Nephron (organoid): Measurements from ENCODE around the gene TMEM184B.

ENCODE experiments used
- H3K27ac Mint-ChIP-seq, 3 experiments: 2 replicates each; pipeline ENCODE4 v1.8.0; 2020; ENCODE audit warnings: mixed read lengths in 3 of 3, mild to moderate bottlenecking in 2 of 3, moderate library complexity in 1 of 3
- H3K27me3 Mint-ChIP-seq: 2 replicates; pipeline ENCODE4 v1.8.0; 2021; ENCODE audit warnings: low read depth, mild to moderate bottlenecking, moderate library complexity, mixed read lengths
- H3K36me3 Mint-ChIP-seq: 2 replicates; pipeline ENCODE4 v1.8.0; 2020; ENCODE audit warnings: low read depth, mixed read lengths
- H3K4me1 Mint-ChIP-seq: 2 replicates; pipeline ENCODE4 v1.8.0; 2020; ENCODE audit warnings: mixed read lengths
- H3K4me3 Mint-ChIP-seq, 3 experiments: 2 replicates each; pipeline ENCODE4 v1.8.0; 2020; ENCODE audit warnings: mild to moderate bottlenecking in 3 of 3, mixed read lengths in 3 of 3, moderate library complexity in 2 of 3
- H3K9me3 Mint-ChIP-seq: 2 replicates; pipeline ENCODE4 v1.8.0; 2020; ENCODE audit warnings: mixed read lengths
- TF ChIP-seq, protein P1 (sequence below), 3 experiments: fragments of 200-600 bp; sonication (generic); IDR thresholded peaks; one replicate each; pipeline ENCODE4 v1.5.0; 2021; ENCODE audit warnings: antibody characterized with exemption in 3 of 3; ENCODE audit not compliant: unreplicated experiment in 3 of 3

The TMEM184B gene

DNA sequence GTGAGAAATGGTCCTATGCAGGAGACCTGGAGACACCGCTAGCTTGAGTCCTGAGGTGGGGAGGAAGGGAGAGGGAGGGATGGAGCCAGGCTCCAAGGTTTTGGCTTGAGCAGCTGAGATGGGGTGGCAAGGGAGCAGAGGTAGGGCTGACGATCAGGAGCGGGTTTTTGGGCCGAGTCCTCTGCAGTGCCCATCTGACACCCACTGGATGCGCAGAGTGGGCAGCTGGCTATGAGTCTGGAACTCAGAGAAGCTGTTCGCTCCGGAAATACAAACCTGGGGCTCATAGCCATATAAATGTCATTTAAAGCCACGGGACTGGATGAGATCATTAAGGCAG, 71.5 kb downstream of the TMEM184B start:
- peaks cover 22% of the 10 kb centered on the region for H3K4me1 Mint-ChIP-seq
- TF ChIP-seq, protein P1, sequence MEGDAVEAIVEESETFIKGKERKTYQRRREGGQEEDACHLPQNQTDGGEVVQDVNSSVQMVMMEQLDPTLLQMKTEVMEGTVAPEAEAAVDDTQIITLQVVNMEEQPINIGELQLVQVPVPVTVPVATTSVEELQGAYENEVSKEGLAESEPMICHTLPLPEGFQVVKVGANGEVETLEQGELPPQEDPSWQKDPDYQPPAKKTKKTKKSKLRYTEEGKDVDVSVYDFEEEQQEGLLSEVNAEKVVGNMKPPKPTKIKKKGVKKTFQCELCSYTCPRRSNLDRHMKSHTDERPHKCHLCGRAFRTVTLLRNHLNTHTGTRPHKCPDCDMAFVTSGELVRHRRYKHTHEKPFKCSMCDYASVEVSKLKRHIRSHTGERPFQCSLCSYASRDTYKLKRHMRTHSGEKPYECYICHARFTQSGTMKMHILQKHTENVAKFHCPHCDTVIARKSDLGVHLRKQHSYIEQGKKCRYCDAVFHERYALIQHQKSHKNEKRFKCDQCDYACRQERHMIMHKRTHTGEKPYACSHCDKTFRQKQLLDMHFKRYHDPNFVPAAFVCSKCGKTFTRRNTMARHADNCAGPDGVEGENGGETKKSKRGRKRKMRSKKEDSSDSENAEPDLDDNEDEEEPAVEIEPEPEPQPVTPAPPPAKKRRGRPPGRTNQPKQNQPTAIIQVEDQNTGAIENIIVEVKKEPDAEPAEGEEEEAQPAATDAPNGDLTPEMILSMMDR (IDR thresholded peaks at IDR 0.05; ENCODE audit: unreplicated experiment in 3 of 3) = no peak
- H3K27me3 Mint-ChIP-seq = peaks cover 10% of the 10 kb centered on the region
- peak overlapping the region in 2 of 3 experiments; percentile 9 to 11 for H3K27ac Mint-ChIP-seq
- H3K36me3 Mint-ChIP-seq = no peaks in the 10 kb centered on the region
- H3K4me3 Mint-ChIP-seq = peak overlapping the region; percentile 82 to 91 (median 87)
- H3K9me3 Mint-ChIP-seq = no peaks in the 10 kb centered on the region

DNA sequence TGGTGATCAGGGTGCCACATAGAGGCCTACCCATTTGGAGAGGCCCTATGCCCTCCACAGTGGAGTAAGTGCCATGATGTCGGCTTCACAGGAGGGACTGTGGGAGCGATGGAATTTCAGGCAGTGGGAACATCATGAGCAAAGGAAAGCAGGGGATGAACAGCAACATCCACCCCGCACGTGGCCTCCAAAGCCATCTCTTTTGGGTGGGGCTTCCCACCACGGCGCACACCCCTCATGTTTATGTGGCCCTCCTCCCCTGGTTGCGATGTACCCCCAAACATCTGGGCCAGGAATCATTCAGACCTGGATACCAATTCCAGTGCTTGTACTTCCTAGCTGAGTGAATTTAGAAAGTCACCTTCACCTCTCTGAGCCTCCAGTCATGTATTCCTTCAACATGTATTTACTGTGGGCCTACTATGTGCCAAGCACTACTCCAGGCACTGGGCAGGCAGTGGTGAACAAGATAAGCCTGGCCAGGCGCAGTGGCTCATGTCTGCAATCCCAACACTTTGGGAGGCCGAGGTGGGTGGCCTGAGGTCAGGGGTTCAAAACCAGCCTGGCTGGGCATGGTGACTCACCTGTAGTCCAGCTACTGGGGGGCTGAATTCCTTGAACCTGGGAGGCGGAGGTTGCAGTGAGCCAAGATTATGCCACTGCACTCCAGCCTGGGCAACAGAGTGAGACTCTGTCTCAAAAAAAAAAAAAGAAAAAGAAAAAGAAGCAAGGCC, 72.8 kb downstream of the TMEM184B start:
- Mint-ChIP-seq H3K36me3 (no peaks in the 10 kb centered on the region), H3K27me3 (peaks cover 10% of the 10 kb centered on the region), H3K4me1 (peaks cover 15% of the 10 kb centered on the region), H3K9me3 (no peaks in the 10 kb centered on the region), H3K27ac (no peak overlapping the region), H3K4me3 (peak overlapping the region in 1 of 3 experiments; percentile 21)
- TF ChIP-seq, protein P1 (IDR thresholded peaks at IDR 0.05; ENCODE audit: unreplicated experiment in 3 of 3) = no peak

DNA sequence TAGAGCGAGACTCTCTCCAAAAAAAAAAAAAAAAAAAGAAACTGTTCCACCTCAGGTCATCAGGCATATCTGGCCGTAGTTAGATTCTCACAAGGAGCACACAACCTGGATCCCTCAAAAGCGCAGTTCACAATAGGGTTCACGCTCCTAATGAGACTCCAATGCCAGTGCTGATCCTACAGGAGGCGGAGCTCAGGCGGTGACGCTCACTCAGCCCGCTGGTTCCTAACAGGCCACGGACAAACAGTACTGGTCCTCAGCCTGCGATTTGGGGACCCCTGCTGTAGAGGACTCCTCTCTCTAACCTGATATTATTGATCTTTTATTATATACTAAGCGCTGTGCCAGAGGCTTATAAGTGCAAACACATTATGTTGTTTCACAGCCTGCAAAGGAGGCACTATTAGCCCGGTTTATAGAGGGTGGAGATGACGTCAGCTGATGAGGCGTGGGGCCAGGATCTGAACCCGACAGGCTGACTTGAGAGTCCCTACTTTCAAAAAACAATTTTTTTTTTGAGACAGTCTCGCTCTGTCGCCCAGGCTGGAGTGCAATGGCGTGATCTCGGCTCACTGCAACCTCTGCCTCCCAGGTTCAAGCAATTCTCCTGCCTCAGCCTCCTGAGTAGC, 75.9 kb downstream of the TMEM184B start:
- Mint-ChIP-seq H3K9me3 (no peaks in the 10 kb centered on the region), H3K4me3 (no peak overlapping the region), H3K27ac (no peak overlapping the region), H3K27me3 (peaks cover 15% of the 10 kb centered on the region), H3K4me1 (peaks cover 27% of the 10 kb centered on the region), H3K36me3 (no peaks in the 10 kb centered on the region)
- TF ChIP-seq, protein P1 (IDR thresholded peaks at IDR 0.05; ENCODE audit: unreplicated experiment in 3 of 3) = no peak

DNA sequence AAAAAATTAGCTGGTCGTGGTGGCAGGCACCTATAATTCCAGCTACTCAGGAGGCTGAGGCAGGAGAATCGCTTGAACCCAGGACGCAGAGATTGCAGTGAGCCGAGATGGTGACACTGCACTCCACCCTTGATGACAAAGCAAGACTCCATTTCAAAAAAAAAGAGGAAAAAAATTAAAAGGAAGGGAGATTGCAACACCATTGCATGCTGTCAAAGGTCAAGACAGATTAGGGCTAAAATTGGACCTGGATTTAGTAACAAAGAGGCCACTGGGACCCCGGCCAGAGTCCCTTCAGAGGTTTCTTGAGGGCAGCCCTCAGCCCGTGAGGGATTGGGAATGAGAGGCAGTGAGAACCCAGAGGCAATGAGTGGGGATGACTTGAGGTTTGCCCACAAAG, 79.2 kb downstream of the TMEM184B start:
- H3K9me3 Mint-ChIP-seq = no peaks in the 10 kb centered on the region
- H3K27ac Mint-ChIP-seq = no peak overlapping the region
- peaks cover 10% of the 10 kb centered on the region for H3K27me3 Mint-ChIP-seq
- peaks cover 20% of the 10 kb centered on the region for H3K4me1 Mint-ChIP-seq
- no peak overlapping the region for H3K4me3 Mint-ChIP-seq
- no peaks in the 10 kb centered on the region for H3K36me3 Mint-ChIP-seq
- TF ChIP-seq, protein P1 (IDR thresholded peaks at IDR 0.05; ENCODE audit: unreplicated experiment in 3 of 3) = no peak

DNA sequence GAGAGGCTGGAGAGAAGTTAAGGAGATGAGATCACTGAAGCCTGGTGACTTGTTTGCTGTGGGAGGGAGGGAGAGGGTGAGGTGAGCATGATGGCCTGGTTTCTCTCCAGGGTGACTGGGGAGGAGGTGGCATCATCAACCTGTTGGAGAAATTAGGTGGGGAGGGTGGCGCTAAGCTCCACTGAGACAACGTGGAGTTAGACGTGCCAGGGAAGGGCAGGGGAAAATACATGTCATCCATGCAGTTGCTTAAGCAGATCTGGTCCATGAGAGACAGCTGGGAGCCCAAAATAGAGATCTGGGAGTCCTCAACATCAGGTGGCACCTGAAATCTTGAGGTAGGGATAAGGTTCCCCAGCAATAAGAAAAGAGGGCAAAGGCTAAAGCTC, 80.3 kb downstream of the TMEM184B start:
- peaks cover 23% of the 10 kb centered on the region for H3K4me1 Mint-ChIP-seq
- peak overlapping the region in 1 of 3 experiments; percentile 8 for H3K27ac Mint-ChIP-seq
- no peaks in the 10 kb centered on the region for H3K36me3 Mint-ChIP-seq
- peaks cover 10% of the 10 kb centered on the region for H3K27me3 Mint-ChIP-seq
- H3K9me3 Mint-ChIP-seq = no peaks in the 10 kb centered on the region
- TF ChIP-seq, protein P1 (IDR thresholded peaks at IDR 0.05; ENCODE audit: unreplicated experiment in 3 of 3) = no peak
- peak overlapping the region in 1 of 3 experiments; percentile 19 for H3K4me3 Mint-ChIP-seq
